Measurements from ENCODE around the gene POMC. TPM values are rescaled to one million over a fixed set of nuclear protein-coding genes. Genes with fewer than 3 reads are reported as not detected.

The POMC gene
- total and polyA plus RNA-seq, 2 of the 13 experiments (the other 11 are each of a cell fraction or from before 2014, with no cell fraction given) = not detected

- no peak for TF ChIP-seq HINFP (CRISPR knock-in tag; IDR thresholded peaks at IDR 0.05; ENCODE audit: low read depth)
- TF ChIP-seq SUZ12 (IDR thresholded peaks at IDR 0.05; ENCODE audit: low read depth, low read length) = no peak
- TF ChIP-seq ZNF235 (CRISPR knock-in tag; IDR thresholded peaks at IDR 0.05; ENCODE audit: borderline replicate concordance) = no peak
- no peak for TF ChIP-seq ZFP1 (CRISPR knock-in tag; IDR thresholded peaks at IDR 0.05)
- no peak for TF ChIP-seq ZNF850 (CRISPR knock-in tag; conservative IDR thresholded peaks at IDR 0.05)
Observed at GRCh38 chr2:25177211-25177611, 8.8 kb upstream of the POMC start (continued).

- DNase-seq (ENCODE audit: low spot score) (no peak), ATAC-seq (no peak), FAIRE-seq (no peak)
- no peak overlapping the region for H3K9ac ChIP-seq (ENCODE audit: insufficient read depth, low read depth, low read length)
- ChIA-PET CTCF (ENCODE audit: low intra/inter-chr PET ratio, low total read pairs) (no interaction called here), POLR2A (no interaction called here)
- H3K9me3 ChIP-seq (ENCODE audit: low read length) = peaks cover 2% of the 10 kb centered on the region; the same call in 1 of the 2 replicates
- H3K36me3 ChIP-seq (replicated peaks in 1 of 2; ENCODE audit: control insufficient read depth in 1 of 2, insufficient read depth in 2 of 2, low read length in 2 of 2) = no peaks in the 10 kb centered on the region
- intact Hi-C loops (cut with micrococcal nuclease; ENCODE audit: unreplicated experiment) (no loop called here), in situ Hi-C loops (cut with HindIII; ENCODE audit: extremely low pct_ligation_motif_present, low pct_unique_long_range_greater_than_20kb) (no loop called here)
- H3K4me1 ChIP-seq (ENCODE audit: insufficient read depth, low read length) = peaks cover 7% of the 10 kb centered on the region
- H2AFZ ChIP-seq (ENCODE audit: low read length) = no peak overlapping the region
- TF ChIP-seq ZBTB43 (CRISPR knock-in tag; conservative IDR thresholded peaks at IDR 0.05) (no peak), ZNF383 (CRISPR knock-in tag; IDR thresholded peaks at IDR 0.05; ENCODE audit: borderline replicate concordance) (no peak), GABPA (IDR thresholded peaks at IDR 0.05; ENCODE audit: low read depth, low read length) (no peak), GABPA (CRISPR knock-in tag; IDR thresholded peaks at IDR 0.05; ENCODE audit: low read depth) (no peak), SKIL (CRISPR knock-in tag; IDR thresholded peaks at IDR 0.05; ENCODE audit: borderline replicate concordance) (no peak), KLF11 (CRISPR knock-in tag; IDR thresholded peaks at IDR 0.05) (no peak), ZNF784 (CRISPR knock-in tag; IDR thresholded peaks at IDR 0.05; ENCODE audit: borderline replicate concordance) (no peak), PRDM4 (CRISPR knock-in tag; IDR thresholded peaks at IDR 0.05; ENCODE audit: borderline replicate concordance) (no peak)
- no peaks in the 10 kb centered on the region for H4K20me1 ChIP-seq (ENCODE audit: insufficient read depth, low read length)
- no peak overlapping the region for H3K27ac ChIP-seq (ENCODE audit: extremely low read length, insufficient read depth, low read length)
- H3K4me3 ChIP-seq (replicated peaks in 1 of 3; ENCODE audit: insufficient read depth in 1 of 3, low read depth in 2 of 3, low read length in 3 of 3) = no peak overlapping the region
- no TSS peak for BruUV-seq (replicated peaks)
- peaks cover 6 to 28% of the 10 kb centered on the region in 2 experiments; a peak in 3 of 5 replicates for H3K27me3 ChIP-seq (ENCODE audit: control insufficient read depth in 1 of 2, insufficient read depth in 2 of 2, low read length in 2 of 2)
- 11% methylated on average over 5 of the region's 5 CpGs for WGBS (ENCODE audit: low lambda C conversion rate)
- no peaks in the 10 kb centered on the region for H3K79me2 ChIP-seq (ENCODE audit: insufficient read depth, low read length)
- H3K4me2 ChIP-seq (ENCODE audit: low read depth, low read length) = no peak overlapping the region
Observed at GRCh38 chr2:25176541-25177181, 8.3 kb upstream of the POMC start.

All from HepG2 (cell line).